GM19193 (cell line): Measurements from ENCODE around the gene ZFYVE28.

Source experiments
- POLR2A ChIP-seq: IDR thresholded peaks from 4 replicates; pipeline ENCODE4 v1.6.1; 2011; ENCODE audit not compliant: insufficient read depth, insufficient read length; ENCODE audit errors: extremely low read depth

The ZFYVE28 gene

DNA sequence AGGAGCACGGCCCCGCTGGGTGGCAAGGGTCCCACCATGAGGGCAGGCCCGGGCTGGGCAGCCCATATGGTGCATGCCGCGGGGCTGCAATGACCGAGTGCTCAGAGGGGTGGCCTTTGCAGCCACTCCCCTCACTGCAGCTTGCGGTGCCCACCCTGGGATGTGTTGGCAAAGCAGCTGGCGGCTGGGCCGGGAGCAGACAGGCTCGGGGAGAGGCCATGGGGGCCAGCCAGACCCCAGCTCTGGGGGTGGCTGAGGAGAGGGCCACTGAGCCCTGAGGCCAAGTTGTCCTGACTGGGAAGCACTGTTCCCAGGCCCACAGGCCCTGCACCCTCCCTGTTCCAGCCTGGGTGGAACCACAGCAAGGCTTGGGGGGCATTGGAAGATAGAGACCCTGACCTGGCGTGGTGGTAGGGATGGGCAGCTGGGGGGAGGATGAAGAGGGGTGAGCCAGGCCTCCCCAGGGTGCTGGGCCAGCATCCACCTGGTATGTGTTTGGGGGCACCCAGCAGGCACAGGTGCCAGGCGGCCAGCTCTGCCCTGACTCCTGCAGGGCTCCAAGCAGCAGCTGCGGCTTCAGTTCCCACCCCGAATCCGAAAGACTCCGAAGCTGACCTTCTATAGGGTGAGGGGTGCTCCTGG, 32.1 kb upstream of the ZFYVE28 start:
- no peak for TF ChIP-seq POLR2A

DNA sequence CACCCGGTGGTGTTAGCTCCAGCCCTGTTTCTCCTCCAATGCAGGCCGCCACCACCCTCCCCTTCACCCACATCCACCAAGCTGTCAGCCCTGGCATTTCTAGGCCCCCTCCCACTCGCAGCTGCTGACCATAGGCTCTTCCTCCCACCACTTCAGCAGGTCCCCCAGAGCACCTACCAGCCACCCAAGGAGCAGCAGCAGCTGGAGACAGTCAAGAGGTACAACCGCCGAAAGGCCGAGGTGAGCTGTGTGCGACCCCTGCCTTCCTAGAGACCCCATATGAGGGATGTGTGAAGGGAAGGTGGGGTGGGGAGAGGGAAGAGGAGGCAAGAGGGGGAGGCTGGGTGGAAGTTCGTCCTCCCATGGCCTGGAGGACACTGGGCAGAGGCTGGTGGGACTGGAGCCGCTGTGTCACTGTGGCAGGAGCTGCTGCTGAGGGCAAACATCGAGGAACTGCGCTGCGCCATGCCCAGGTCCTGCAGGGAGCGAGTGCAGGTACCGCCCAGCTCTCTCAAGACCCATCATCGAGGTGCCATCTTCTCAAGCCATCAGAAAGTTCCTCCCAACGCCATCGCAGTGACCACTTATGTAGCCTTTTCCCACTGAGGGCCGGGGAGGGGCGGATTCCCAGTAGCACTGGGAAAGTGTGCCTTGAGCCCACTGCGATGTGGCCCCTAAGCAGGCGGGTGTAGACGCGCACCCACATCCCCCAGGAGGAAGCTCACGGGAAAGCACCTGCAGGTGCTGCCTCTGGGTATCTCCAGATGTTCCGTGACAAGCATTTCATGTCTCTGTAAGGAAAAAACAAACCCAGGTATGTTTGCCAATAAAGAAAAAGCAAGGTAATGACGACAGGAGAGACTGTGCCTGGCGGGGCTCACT, 31.3 kb upstream of the ZFYVE28 start:
- no peak for TF ChIP-seq POLR2A

DNA sequence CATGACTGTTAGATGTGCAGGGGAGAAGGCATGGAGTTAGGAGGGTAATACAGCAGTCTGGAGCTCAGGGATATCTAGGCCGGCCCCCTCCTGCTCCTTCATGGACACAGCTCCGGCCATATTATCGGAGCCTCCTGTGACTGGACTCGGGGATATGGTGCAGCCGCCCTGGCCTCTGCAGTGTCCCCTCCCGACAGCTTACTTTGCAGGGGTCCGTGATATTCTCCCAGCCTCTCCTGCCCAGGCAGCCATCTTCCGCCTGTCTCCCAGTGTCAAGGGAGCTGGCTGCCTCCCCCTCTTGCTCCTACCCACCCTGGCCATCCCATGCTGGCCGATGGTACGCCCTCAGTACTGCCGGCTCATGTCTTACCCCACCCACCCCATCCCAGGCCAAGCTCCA, 30.6 kb upstream of the ZFYVE28 start:
- no peak for TF ChIP-seq POLR2A

DNA sequence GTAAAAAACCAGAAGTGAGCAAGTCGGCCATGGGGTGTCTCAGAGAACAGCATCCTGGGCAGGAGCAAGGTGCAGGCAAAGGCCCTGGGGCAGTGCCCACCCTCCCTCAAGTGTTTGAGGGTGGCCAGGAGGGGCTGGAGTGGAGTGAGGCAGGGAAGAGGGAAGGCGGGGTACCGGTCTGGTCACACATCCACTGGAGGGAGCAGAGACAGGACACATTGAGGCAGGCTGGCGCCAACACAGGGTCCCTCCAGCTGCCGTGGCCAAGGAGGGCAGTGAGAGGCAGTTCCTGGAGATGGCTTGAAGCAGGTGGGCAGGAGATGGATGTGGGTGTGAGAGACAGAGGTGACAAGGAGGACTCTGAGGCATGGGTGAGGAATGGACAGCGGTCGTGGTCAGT, 30.1 kb upstream of the ZFYVE28 start:
- TF ChIP-seq POLR2A, result no peak

DNA sequence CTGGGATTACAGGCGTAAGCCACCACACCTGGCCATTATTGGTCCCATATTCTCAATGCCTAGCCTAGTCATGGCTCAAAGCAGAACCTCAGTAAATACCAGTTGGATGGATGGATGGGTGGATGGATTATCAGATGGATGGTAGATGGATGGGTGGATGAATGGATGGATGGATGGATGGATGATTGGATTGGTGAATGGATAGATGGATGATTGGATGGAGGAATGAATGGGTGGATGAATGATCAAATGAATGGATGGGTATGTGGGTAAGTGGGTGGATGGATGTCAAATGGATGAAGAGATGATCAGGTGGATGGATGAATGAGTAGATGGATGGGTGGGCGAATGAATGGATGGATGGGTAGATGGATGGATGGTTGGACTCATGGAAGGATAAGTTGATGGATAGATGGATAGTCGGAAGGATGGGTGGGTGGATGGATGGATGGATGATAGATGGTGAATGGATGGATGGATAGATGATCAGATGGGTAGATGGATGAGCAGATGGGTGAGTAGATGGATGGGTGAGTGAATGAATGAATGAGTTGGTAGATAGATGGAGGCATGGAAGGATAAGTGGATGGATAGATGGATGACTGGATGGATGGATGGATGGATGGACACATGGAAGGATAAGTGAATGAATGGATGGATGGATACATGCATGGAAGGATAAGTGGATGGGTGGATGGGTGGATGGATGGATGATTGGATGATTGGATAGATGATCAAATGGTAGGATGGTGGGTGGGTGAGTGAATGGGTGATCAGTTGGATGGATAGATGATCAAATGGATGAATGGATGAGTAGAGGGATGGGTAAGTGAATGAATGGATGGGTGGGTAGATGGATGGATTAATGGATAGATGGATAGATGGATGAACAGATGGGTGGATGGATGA, 28.5 kb upstream of the ZFYVE28 start:
- no peak for TF ChIP-seq POLR2A

DNA sequence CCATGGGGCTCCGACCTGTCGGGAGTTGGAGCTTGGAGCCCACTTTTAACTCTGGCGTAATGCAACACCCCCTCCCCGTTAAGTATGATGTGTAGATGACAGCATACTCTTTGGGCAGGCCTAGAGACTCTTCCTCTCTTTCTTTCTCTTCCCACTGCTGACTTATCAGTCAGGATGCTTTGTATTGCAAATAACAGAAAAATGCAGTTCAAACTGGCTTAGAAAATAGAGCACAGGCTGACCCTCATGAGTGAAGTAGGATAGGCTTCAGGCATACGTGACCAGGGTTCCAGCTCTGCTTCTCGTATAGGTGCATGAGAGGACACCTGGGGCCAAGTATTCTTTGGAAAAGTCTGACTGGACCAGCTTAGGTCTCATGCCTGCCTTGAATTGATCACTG, 27.1 kb upstream of the ZFYVE28 start:
- no peak for TF ChIP-seq POLR2A

DNA sequence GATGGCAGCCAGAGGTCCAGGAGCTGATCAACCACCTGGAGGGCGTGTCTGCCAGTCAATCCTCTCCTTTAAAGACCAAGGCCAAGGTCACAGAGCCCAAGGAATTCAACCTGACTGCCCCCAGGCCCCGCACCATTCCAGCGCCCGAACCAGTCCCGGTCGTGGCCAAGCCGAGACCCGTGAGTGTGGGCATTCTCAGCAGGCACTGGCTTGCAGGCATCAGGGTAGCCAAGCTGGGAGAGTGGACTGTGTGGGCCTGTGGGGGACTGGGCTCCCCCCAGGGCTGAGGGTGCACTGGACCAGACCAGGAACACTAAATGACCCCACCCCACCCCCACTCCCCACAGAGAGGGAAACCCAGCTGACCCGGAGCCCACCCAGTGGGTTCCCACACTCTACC, 26.7 kb upstream of the ZFYVE28 start:
- TF ChIP-seq POLR2A, result no peak

DNA sequence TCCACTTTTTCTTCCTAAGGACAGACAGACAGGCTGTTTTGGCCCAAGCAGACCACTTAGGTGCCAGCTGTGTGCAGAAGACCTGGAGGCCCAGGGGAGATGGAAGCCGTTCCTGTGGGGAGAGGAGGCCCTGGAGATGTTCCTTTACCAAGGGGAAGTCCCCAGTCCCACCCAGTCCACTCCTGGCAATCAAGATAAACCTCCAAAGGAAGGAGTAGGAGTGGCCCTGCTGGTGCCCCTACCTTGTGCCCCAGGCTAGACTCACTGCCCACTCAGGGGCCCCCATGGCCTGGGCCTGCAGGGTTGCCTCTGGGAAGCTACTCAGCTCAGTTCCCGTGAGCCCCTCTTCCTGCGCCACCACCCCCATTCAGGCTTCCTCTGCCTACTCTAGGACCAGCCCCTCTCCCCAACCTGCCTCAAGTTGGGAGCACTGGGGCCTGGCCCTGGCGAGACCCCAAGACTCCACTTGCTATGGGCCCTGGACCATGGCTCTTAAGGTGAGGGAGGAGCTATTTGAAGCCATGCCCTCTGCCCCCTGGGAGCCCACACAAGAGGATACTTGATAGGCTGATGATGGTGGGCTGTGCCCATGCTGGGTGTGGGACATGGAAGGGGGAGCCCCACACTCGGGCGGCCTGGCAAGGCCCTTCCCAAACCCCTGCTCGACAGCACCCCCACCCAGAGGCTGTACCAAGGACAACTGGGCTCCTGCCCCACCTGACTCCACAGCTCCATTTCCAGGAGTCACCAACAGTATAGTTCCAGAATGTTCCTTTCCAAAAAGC, 25.7 kb upstream of the ZFYVE28 start:
- TF ChIP-seq POLR2A, result no peak

DNA sequence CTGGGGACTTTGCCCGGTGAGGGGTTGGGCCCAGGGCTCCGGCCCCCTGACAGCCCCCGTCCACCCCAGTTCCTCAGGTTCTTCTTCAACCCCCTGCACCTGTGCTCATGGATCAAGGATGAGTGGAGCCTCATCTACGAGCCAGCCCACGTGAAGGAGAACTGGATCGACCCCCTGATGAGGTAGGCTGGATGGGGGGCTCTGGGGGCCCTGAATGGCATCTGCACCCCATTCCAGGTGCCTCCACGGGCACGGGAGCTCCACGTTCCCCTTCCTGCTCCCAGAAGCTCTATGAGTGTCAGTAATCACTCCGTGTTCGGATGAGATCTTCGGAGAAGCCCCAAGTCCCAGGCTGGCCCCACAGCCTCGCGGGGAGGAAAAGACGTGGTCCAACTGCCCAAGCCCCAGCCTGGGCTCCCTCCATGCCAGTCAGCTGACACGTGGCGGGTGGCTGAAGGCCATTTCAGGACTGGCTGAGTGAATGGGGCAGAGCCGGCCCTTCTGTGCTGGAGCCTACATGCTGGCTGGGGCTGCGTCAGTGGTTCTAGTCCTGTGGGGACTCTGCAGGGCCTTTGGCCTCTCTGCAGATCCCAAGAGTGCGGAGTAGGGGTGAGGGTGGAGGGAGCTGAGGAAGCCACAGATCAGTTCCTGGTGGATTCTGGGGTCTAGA, 24.8 kb upstream of the ZFYVE28 start:
- TF ChIP-seq POLR2A, result no peak

DNA sequence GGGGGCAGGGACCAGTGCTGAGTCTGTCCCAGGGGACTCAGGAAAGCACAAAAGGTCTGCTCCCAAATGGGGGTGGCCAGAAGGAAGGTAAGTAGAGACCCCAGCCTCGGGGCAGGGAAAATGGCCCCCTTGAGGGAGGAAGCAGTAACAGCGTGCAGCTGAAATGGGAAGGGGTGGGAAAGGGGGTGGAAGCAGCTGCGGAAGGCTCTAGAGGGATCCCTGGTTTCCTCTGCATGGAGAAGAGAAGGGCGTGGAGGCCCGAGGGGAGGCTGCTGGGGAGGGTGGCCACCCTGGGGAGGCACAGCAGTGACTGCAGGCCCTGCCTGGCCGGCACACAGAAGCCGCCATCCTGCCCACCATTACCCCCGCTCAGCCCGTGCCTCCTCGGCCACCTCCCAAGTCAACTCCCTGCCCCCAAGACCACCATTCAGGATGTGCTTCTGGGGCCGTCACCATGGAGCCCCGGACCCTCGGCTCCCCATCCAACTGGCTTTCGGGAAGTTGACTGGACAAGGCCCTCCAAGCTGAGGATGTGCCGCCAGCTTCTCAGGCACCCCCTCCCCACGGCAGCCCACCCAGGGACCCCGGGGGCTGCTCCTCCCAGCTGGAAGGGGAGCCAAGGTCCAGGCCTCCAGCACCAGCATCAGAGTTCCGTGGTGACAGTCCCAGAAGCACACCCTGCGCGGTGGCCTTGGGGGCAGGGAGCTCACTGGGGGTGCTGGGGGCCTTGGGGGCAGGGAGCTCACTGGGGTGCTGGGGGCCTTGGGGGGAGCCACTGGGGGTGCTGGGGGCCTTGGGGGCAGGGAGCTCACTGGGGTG, 23.9 kb upstream of the ZFYVE28 start:
- no peak for TF ChIP-seq POLR2A

DNA sequence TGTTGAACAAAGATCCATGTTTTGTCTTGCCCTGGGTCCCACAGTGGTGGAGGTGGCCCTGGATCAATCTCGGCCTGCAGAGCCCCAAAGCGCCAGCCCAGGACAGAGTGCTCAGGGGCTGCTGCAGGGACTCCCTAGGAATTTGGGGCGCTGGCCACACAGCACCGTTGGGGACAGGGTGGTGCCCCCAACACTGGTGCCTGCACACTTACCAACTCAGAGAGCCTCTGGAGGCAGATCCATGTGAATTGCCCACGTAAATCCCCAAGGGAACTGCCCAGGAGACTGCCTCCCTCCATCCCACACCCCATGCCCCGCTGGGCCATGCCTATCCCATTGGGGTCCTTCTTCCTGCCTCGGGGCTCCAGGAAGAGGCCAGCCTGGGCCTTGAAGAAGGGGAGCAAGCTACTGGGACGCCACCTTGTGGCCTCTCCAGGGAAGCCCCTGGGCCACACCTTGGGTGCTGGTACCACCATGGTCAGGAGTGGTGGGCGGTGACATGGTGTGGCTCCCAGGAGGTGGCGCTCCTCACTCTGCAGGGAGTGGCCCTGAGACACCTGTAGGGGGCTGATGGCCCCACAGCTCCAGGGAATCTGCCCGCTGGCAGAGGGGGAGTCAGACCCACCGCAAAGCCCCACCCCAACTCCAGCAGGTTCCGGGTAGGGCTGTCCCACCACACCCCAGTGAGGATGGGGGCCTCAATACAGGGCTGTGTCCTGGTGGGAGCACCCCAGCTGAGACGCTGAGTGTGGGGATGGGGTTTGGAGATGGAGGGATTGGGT, 23.1 kb upstream of the ZFYVE28 start:
- no peak for TF ChIP-seq POLR2A
